ENCODE results near the gene MCF2L2. TPM values are rescaled to one million over a fixed set of nuclear protein-coding genes. Genes with fewer than 3 reads are reported as not detected.

MCF2L2 gene
- total and polyA plus RNA-seq, 2 experiments from 2014 or later: 6.7 to 14.6 TPM

DNA sequence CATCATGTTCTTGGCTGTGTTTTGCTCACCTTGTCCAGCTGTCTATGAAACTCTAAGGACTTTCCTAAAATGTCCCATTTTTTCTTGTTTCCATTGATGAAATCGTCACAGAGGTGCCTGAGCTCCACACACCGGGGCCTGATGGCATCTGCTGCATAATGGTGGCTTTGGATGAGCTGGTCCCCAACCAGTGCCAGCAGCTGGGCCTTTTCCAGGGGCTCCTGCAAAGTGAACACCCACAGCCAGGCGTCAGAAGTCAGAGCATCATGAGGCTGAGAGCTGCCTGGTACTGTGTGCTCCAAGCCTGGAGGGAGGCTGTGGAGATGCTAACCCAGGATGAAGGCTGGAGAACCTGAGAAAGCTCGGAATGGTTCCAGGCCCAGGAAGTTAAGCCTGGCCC, 128.4 kb downstream of the MCF2L2 start:
- H3K9me3 Mint-ChIP-seq: no peaks in the 10 kb centered on the region
- Histone ChIP-seq H3K4me3 (no peak overlapping the region), H3K27me3 (ENCODE audit: insufficient read depth) (no peaks in the 10 kb centered on the region), H3F3A (replicated peaks; ENCODE audit: low read depth) (no peaks in the 10 kb centered on the region), H3K4me1 (ENCODE audit: insufficient read depth) (peaks cover 15% of the 10 kb centered on the region), H4K20me1 (replicated peaks; ENCODE audit: insufficient read depth) (no peaks in the 10 kb centered on the region), H3K79me2 (replicated peaks; ENCODE audit: insufficient read depth) (no peaks in the 10 kb centered on the region; the same call in 1 of the 2 replicates), H2AFZ (no peak overlapping the region), H3K27ac (ENCODE audit: low read depth) (no peak overlapping the region), H3K4me2 (no peak overlapping the region), H3K9me2 (ENCODE audit: insufficient read depth) (no peaks in the 10 kb centered on the region), H3K36me3 (ENCODE audit: insufficient read depth) (peaks cover 5% of the 10 kb centered on the region; the same call in 1 of the 2 replicates)
- no peak overlapping the region for H3K4me3 Mint-ChIP-seq
- peaks cover 16% of the 10 kb centered on the region for H3K4me1 Mint-ChIP-seq
- H3K27ac Mint-ChIP-seq: no peak overlapping the region
- H3K27me3 Mint-ChIP-seq (ENCODE audit: insufficient read depth, low read depth, poor library complexity): peaks cover 10% of the 10 kb centered on the region
- ATAC-seq: no peak
- DNase-seq (ENCODE audit: low spot score): no peak
- H3K36me3 Mint-ChIP-seq (ENCODE audit: low read depth): peaks cover 16% of the 10 kb centered on the region
- TF ChIP-seq, protein P1, sequence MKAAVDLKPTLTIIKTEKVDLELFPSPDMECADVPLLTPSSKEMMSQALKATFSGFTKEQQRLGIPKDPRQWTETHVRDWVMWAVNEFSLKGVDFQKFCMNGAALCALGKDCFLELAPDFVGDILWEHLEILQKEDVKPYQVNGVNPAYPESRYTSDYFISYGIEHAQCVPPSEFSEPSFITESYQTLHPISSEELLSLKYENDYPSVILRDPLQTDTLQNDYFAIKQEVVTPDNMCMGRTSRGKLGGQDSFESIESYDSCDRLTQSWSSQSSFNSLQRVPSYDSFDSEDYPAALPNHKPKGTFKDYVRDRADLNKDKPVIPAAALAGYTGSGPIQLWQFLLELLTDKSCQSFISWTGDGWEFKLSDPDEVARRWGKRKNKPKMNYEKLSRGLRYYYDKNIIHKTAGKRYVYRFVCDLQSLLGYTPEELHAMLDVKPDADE (IDR thresholded peaks at IDR 0.05): no peak
- no peak for TF ChIP-seq EZH2 (IDR thresholded peaks at IDR 0.05; ENCODE audit: low read depth, unreplicated experiment)
- TF ChIP-seq JUNB (IDR thresholded peaks at IDR 0.05; ENCODE audit: unreplicated experiment): no peak
- no peak for TF ChIP-seq EZH2phosphoT487 (IDR thresholded peaks at IDR 0.05; ENCODE audit: unreplicated experiment)
- TF ChIP-seq CREB1 (CRISPR knock-in tag; IDR thresholded peaks at IDR 0.05; ENCODE audit: low read depth): no peak
- TF ChIP-seq, protein P2, sequence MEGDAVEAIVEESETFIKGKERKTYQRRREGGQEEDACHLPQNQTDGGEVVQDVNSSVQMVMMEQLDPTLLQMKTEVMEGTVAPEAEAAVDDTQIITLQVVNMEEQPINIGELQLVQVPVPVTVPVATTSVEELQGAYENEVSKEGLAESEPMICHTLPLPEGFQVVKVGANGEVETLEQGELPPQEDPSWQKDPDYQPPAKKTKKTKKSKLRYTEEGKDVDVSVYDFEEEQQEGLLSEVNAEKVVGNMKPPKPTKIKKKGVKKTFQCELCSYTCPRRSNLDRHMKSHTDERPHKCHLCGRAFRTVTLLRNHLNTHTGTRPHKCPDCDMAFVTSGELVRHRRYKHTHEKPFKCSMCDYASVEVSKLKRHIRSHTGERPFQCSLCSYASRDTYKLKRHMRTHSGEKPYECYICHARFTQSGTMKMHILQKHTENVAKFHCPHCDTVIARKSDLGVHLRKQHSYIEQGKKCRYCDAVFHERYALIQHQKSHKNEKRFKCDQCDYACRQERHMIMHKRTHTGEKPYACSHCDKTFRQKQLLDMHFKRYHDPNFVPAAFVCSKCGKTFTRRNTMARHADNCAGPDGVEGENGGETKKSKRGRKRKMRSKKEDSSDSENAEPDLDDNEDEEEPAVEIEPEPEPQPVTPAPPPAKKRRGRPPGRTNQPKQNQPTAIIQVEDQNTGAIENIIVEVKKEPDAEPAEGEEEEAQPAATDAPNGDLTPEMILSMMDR (conservative IDR thresholded peaks at IDR 0.05; ENCODE audit: low read depth in 2 of 2): no peak
- no peak for TF ChIP-seq ZNF331 (CRISPR knock-in tag; IDR thresholded peaks at IDR 0.05; ENCODE audit: low read depth)
- TF ChIP-seq, protein P3, sequence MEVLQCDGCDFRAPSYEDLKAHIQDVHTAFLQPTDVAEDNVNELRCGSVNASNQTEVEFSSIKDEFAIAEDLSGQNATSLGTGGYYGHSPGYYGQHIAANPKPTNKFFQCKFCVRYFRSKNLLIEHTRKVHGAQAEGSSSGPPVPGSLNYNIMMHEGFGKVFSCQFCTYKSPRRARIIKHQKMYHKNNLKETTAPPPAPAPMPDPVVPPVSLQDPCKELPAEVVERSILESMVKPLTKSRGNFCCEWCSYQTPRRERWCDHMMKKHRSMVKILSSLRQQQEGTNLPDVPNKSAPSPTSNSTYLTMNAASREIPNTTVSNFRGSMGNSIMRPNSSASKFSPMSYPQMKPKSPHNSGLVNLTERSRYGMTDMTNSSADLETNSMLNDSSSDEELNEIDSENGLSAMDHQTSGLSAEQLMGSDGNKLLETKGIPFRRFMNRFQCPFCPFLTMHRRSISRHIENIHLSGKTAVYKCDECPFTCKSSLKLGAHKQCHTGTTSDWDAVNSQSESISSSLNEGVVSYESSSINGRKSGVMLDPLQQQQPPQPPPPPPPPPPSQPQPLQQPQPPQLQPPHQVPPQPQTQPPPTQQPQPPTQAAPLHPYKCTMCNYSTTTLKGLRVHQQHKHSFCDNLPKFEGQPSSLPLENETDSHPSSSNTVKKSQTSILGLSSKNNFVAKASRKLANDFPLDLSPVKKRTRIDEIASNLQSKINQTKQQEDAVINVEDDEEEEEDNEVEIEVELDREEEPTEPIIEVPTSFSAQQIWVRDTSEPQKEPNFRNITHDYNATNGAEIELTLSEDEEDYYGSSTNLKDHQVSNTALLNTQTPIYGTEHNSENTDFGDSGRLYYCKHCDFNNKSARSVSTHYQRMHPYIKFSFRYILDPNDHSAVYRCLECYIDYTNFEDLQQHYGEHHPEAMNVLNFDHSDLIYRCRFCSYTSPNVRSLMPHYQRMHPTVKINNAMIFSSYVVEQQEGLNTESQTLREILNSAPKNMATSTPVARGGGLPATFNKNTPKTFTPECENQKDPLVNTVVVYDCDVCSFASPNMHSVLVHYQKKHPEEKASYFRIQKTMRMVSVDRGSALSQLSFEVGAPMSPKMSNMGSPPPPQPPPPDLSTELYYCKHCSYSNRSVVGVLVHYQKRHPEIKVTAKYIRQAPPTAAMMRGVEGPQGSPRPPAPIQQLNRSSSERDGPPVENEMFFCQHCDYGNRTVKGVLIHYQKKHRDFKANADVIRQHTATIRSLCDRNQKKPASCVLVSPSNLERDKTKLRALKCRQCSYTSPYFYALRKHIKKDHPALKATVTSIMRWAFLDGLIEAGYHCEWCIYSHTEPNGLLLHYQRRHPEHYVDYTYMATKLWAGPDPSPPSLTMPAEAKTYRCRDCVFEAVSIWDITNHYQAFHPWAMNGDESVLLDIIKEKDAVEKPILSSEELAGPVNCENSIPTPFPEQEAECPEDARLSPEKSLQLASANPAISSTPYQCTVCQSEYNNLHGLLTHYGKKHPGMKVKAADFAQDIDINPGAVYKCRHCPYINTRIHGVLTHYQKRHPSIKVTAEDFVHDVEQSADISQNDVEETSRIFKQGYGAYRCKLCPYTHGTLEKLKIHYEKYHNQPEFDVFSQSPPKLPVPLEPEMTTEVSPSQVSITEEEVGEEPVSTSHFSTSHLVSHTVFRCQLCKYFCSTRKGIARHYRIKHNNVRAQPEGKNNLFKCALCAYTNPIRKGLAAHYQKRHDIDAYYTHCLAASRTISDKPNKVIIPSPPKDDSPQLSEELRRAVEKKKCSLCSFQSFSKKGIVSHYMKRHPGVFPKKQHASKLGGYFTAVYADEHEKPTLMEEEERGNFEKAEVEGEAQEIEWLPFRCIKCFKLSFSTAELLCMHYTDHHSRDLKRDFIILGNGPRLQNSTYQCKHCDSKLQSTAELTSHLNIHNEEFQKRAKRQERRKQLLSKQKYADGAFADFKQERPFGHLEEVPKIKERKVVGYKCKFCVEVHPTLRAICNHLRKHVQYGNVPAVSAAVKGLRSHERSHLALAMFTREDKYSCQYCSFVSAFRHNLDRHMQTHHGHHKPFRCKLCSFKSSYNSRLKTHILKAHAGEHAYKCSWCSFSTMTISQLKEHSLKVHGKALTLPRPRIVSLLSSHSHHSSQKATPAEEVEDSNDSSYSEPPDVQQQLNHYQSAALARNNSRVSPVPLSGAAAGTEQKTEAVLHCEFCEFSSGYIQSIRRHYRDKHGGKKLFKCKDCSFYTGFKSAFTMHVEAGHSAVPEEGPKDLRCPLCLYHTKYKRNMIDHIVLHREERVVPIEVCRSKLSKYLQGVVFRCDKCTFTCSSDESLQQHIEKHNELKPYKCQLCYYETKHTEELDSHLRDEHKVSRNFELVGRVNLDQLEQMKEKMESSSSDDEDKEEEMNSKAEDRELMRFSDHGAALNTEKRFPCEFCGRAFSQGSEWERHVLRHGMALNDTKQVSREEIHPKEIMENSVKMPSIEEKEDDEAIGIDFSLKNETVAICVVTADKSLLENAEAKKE (CRISPR knock-in tag; IDR thresholded peaks at IDR 0.05): no peak
- no peak for TF ChIP-seq STAT1 (IDR thresholded peaks at IDR 0.05; ENCODE audit: unreplicated experiment)
- TF ChIP-seq ZNF114 (CRISPR knock-in tag; IDR thresholded peaks at IDR 0.05): no peak
- TF ChIP-seq POLR2AphosphoS5 (IDR thresholded peaks at IDR 0.05; ENCODE audit: low read depth): no peak
- TF ChIP-seq NANOG (IDR thresholded peaks at IDR 0.05; ENCODE audit: borderline replicate concordance): no peak
- TF ChIP-seq, protein P4, sequence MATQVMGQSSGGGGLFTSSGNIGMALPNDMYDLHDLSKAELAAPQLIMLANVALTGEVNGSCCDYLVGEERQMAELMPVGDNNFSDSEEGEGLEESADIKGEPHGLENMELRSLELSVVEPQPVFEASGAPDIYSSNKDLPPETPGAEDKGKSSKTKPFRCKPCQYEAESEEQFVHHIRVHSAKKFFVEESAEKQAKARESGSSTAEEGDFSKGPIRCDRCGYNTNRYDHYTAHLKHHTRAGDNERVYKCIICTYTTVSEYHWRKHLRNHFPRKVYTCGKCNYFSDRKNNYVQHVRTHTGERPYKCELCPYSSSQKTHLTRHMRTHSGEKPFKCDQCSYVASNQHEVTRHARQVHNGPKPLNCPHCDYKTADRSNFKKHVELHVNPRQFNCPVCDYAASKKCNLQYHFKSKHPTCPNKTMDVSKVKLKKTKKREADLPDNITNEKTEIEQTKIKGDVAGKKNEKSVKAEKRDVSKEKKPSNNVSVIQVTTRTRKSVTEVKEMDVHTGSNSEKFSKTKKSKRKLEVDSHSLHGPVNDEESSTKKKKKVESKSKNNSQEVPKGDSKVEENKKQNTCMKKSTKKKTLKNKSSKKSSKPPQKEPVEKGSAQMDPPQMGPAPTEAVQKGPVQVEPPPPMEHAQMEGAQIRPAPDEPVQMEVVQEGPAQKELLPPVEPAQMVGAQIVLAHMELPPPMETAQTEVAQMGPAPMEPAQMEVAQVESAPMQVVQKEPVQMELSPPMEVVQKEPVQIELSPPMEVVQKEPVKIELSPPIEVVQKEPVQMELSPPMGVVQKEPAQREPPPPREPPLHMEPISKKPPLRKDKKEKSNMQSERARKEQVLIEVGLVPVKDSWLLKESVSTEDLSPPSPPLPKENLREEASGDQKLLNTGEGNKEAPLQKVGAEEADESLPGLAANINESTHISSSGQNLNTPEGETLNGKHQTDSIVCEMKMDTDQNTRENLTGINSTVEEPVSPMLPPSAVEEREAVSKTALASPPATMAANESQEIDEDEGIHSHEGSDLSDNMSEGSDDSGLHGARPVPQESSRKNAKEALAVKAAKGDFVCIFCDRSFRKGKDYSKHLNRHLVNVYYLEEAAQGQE (IDR thresholded peaks at IDR 0.05; ENCODE audit: unreplicated experiment): no peak

All from GM23338 (cell line).